Cardiac muscle cell (in vitro differentiated cells and primary cell): ENCODE data around the gene DTL. TPM values are rescaled to one million over a fixed set of nuclear protein-coding genes. Genes with fewer than 3 reads are reported as not detected.

Source experiments
- DNase-seq, 2 donors: peaks; one replicate each; pipeline versions ENCODE4 v3.0.0 to v3.0.0-alpha.2; 2010 to 2017; ENCODE audit warnings: low read depth in 1 of 2, low spot score in 1 of 2
- H3K27ac ChIP-seq: fragments of 200-600 bp; sonication (generic); 2 replicates; pipeline ENCODE4 v1.5.1; 2016
- H3K27me3 ChIP-seq: fragments of 200-600 bp; sonication (generic); 2 replicates; pipeline ENCODE4 v1.6.0; 2016; ENCODE audit warnings: control low read depth
- H3K36me3 ChIP-seq: fragments of 200-600 bp; sonication (generic); 2 replicates; pipeline ENCODE4 v1.5.1; 2016; ENCODE audit warnings: control low read depth
- H3K4me1 ChIP-seq: fragments of 200-600 bp; sonication (generic); 2 replicates; pipeline ENCODE4 v1.8.1; 2017; ENCODE audit warnings: low read depth, mild to moderate bottlenecking, mixed run types
- H3K4me3 ChIP-seq: fragments of 200-600 bp; sonication (generic); 2 replicates; pipeline ENCODE4 v1.5.1; 2016; ENCODE audit warnings: mild to moderate bottlenecking
- H3K9me3 ChIP-seq: fragments of 200-600 bp; sonication (generic); 2 replicates; pipeline ENCODE4 v1.5.1; 2017; ENCODE audit warnings: low read depth, mild to moderate bottlenecking, control low read depth
- polyA plus RNA-seq: library from polyadenylated mRNA; unstranded; fragments of >200 nt; fragmentation: Nextera tagmentation; extraction: Ambion mirVana; gene quantifications from 2 replicates; pipeline ENCODE4 v1.2.1, GENCODE V29; 2016
- total RNA-seq: library from RNA; depleted of rRNA; stranded (reverse); fragments of >200 nt; gene quantifications from 2 replicates; pipeline ENCODE4 v1.2.3, GENCODE V29; 2016
- TF ChIP-seq, protein P1 (sequence below): IDR thresholded peaks from 2 replicates; pipeline ENCODE4 v1.5.1; 2012; ENCODE audit warnings: low read depth, mild to moderate bottlenecking, low read length

Gene DTL
- total and polyA plus RNA-seq, 2 experiments from 2014 or later, result 10.7 to 13.6 TPM

- TF ChIP-seq, protein P1, sequence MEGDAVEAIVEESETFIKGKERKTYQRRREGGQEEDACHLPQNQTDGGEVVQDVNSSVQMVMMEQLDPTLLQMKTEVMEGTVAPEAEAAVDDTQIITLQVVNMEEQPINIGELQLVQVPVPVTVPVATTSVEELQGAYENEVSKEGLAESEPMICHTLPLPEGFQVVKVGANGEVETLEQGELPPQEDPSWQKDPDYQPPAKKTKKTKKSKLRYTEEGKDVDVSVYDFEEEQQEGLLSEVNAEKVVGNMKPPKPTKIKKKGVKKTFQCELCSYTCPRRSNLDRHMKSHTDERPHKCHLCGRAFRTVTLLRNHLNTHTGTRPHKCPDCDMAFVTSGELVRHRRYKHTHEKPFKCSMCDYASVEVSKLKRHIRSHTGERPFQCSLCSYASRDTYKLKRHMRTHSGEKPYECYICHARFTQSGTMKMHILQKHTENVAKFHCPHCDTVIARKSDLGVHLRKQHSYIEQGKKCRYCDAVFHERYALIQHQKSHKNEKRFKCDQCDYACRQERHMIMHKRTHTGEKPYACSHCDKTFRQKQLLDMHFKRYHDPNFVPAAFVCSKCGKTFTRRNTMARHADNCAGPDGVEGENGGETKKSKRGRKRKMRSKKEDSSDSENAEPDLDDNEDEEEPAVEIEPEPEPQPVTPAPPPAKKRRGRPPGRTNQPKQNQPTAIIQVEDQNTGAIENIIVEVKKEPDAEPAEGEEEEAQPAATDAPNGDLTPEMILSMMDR, result no peak
- no peaks in the 10 kb centered on the region for H3K36me3 ChIP-seq
- no peaks in the 10 kb centered on the region for H3K27me3 ChIP-seq
- DNase-seq, result no peak
- H3K27ac ChIP-seq, result no peak overlapping the region
- no peaks in the 10 kb centered on the region for H3K9me3 ChIP-seq
- H3K4me3 ChIP-seq, result no peak overlapping the region
- H3K4me1 ChIP-seq, result no peaks in the 10 kb centered on the region
Observed at GRCh38 chr1:212040629-212041412, 5.3 kb downstream of the DTL start.

DNA sequence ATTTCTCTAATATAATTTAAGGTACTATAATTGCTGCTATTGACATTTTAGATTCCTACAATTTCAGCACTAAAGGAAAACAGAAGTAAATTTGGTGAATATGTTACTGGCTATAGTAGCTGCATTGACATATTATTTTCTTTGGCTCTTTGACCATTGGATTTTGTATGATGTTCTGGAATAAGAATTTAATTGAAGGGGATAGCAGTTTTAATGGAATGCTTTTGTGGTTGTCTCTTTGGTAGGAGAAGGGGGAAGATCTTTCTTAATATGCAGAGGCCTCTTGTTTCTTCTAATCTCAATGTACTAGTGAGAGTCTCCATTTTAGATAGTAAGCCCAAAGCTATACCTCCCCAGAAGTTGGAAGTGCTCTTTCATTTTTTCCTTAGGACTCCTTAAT, 6.9 kb downstream of the DTL start:
- TF ChIP-seq, protein P1, result no peak
- Histone ChIP-seq H3K27ac (no peak overlapping the region), H3K27me3 (no peaks in the 10 kb centered on the region), H3K4me3 (no peak overlapping the region), H3K4me1 (no peaks in the 10 kb centered on the region), H3K36me3 (no peaks in the 10 kb centered on the region), H3K9me3 (no peaks in the 10 kb centered on the region)
- DNase-seq, result no peak

GRCh38 chr1:212044851-212045250, 9.3 kb downstream of the DTL start:
- no peak for DNase-seq
- H3K36me3 ChIP-seq, result no peaks in the 10 kb centered on the region
- H3K9me3 ChIP-seq, result no peaks in the 10 kb centered on the region
- no peaks in the 10 kb centered on the region for H3K4me1 ChIP-seq
- no peak overlapping the region for H3K27ac ChIP-seq
- H3K27me3 ChIP-seq, result no peaks in the 10 kb centered on the region
- TF ChIP-seq, protein P1, result no peak
- H3K4me3 ChIP-seq, result no peak overlapping the region

GRCh38 chr1:212045981-212046380, 10.4 kb downstream of the DTL start:
- H3K4me1 ChIP-seq, result no peaks in the 10 kb centered on the region
- no peaks in the 10 kb centered on the region for H3K27me3 ChIP-seq
- no peak for DNase-seq
- no peaks in the 10 kb centered on the region for H3K9me3 ChIP-seq
- TF ChIP-seq, protein P1, result no peak
- no peaks in the 10 kb centered on the region for H3K36me3 ChIP-seq
- no peak overlapping the region for H3K27ac ChIP-seq
- no peak overlapping the region for H3K4me3 ChIP-seq

GRCh38 chr1:212053993-212054392, 18.4 kb downstream of the DTL start:
- no peak overlapping the region for H3K4me3 ChIP-seq
- no peaks in the 10 kb centered on the region for H3K4me1 ChIP-seq
- TF ChIP-seq, protein P1, result no peak
- no peaks in the 10 kb centered on the region for H3K27me3 ChIP-seq
- no peak overlapping the region for H3K27ac ChIP-seq
- DNase-seq, result no peak
- no peaks in the 10 kb centered on the region for H3K36me3 ChIP-seq
- no peaks in the 10 kb centered on the region for H3K9me3 ChIP-seq
